Measurements from ENCODE around the gene STX8.
A peak's percentile ranks its signal among the peaks of the same experiment; 100 is the strongest.

Gene STX8

DNA sequence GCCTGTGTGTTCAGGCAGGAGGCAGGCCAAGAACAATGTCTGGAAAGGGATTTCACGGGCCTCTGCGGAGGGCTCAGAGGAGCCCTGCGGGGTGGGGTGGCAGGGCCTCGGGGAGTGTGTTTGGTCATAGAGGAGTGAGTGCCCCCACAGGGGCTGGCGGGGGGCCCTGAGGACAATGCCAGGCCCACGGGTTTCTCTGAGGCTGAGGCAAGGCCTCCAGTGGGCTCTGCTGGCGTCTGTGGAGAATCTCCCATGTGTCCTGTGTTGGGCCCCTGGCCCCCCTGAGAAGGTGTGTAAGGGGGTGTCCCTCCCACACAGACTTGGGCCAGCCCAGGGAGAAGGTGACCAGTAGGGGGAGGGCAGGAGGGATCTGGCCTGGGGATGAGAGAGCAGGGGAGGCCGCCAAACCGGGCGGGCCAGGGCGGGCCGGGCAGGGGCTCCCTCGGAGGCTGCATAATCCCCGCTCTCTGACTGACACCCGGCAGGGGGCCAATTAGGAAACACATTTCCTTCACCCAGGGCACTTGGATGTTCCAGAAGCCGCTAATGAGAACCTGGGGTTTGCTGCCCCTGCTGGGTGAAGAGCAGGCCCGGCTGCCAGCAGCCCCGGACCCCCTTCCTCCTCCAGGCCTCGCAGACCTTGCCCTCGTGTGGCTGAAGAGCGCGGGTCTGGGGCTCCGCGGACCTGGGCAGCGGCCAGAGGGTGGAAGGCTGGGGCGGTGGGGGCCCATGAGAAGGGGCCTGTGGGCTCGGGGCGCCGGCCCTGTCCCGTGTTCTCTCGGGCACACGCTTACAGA, 350.1 kb downstream of the STX8 start:
- DNase-seq (ENCODE audit: low read depth): no peak

DNA sequence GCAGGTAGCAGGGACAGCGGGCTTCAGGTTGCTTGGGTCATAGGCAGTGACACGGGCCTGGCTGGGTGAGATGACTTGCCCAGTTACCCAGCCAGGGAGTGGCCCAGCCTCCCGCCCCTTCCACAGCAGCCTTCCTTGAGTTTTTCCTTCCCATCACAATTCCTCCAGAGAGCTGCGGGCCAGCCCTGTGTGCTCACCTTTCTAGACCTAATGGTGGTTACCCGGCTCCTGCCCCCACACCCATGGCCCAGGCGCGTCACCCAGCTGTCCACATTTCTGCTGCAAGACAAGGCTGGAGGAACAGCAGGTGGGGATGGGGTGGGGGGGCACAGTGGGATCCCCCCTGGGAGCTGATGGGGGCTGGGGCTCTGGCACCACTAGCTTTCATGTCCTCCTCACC, 351.1 kb downstream of the STX8 start:
- no peak for DNase-seq (ENCODE audit: low read depth)

DNA sequence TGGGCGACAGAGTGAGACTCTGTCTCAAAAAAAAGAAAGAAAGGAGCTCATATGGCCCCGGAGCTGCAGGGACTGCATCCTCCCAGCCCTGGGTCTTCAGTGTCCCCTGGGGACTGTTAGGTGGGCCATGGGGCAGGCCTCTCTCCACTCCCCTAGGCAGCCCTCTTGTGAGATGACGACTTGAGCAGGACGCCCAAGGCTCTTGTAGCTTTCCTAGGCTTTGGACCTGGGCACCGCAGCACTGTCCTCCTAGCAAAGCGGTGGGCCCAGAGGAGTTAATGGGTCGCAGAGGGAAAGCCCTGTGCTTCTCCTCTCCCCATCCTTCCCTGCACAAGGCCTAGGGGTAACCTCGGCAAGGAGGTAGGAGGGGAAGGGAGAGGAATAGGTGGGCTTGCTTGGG, 352.1 kb downstream of the STX8 start:
- no peak for DNase-seq (ENCODE audit: low read depth)

DNA sequence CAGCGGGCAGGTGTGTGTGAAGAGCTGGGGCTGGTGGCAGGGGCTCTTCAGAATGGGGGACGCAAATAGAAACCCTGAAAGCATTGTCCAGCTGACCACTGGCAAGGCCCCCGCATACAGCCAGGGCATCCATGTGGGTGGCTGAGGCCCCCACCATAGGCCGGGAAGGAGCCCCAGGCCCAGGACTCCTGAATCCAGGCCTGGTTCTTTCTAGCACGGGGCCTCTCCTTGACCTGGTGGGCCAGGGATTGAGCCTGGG, 353.8 kb downstream of the STX8 start:
- DNase-seq (ENCODE audit: low read depth): no peak

DNA sequence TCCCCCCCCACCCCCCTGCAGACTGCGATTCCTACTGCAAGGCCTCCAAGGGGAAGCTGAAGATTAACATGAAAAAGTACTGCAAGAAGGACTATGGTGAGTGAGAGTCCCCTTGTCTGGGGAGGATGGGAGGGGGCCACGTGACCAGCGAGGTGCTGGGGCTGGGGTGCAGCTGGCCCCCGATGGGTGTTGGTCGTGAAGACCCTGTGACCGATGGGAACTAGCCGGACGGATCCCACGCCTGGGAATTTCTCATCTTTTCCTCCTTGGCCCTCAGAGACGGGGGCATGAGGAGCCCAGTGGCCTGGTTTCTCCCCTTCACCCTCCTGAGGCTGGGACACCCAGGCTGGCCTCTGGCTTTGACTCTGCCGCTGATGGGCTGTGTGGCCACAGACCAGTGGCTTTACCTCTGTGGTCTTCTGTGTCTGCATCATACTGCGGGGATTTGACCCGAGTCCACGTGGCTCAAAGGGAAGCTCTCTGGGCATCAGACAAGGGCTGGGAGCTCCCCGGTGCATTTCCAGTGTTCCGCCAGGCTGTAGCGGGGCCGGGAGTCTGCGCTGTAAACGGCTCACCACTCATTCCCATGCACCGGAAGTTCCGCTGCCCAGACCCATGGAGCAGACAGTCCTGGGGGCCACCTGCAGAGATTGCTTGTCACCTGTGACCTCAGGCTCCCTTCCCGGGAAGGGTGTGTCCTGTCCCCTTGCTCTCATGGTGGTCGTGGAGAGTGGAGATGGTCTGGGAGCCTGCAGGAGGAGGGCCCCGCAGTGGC, 354.3 kb downstream of the STX8 start:
- no peak for DNase-seq (ENCODE audit: low read depth)

DNA sequence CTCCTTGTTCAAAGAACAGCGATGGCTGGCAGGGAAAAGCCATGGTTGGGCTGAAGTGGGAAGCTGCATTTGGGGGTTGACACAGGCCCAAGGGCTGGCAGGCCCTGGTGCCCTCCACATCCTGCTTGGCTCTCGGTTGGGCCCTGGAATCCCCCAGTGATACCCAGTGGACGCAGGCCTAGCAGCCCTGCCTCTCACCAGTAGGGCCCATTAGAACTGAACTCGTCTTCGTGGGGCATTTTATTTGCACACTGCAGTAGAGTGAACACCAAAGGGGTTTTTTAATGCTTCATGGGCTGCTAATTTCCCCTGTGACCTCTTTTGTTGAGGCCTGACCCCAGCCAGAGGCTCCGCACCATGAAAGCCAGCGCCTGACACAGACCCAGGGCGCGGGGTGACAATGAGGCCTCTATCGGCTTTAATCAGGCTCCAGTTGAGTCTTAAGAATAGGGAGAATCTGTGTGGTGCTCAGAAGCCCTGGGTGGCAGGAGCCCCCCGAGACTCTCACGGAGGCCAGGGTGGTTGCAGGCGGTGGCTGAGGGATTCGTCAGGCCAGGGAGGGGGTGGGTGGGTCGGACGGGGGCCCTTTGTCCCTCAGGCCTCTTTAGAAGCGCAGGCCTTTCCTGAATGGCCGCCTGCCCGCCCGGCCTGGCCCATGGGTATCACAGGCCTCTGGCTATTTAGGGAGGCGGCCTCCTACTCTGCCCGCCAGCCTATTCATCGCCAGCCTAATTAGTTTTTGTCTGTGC, 355.0 kb downstream of the STX8 start:
- no peak for DNase-seq (ENCODE audit: low read depth)

DNA sequence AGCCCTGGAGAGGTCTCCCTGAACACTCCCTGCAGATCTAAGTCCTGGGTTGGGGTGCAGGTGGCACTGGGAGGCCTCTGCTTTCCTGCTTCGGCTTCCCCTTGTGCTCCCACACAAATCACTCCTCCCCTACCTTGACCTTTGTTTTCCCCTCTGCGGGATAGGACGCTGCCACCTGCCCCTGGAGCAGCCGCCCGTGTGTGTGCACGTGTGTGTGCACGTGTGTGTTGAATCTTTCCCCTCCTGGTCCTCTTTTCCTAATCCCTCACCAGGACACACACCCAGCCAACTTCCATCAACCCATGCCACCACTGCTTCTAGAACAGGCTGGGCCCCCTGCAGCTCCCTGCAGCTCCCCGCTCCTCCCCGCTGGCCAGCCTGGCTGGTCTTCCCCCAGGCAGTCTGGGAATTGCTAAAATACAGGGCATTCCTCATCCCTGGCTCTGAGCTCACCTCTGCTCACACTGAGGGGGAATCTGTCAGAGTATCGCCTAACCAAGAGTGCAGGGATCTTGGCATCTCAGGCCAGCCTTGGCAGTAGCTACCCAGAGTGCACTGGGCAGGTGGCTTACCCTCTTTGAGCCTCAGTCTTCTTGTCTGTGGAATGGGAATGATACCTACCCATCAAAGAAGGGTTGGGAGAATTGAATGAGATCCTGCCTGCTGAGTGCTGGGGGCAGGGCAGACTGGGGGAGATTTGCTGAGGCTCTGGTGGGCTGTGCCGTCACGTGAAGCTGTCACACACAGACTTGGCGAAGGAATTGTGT, 355.8 kb downstream of the STX8 start:
- DNase-seq (ENCODE audit: low read depth): no peak

DNA sequence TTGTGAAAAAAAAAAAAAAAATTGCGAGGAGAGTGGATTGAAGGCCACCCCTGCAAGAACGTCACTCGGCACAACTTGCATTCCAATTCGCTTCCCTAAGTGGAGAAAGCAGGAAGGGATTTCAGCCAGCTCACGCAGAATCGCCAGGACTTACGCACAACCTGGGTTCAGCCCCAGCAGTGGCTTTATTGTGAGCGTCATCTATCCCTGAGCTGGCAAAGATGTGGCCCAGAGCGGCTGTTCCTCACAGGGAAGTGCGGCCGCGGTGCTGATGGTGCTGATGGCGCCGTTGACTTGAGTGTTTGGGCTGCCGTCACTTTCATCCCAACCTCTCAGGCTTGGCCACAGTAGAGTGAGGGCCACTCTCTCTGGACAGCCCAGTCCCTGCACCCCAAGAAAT, 356.7 kb downstream of the STX8 start:
- DNase-seq (ENCODE audit: low read depth): no peak

DNA sequence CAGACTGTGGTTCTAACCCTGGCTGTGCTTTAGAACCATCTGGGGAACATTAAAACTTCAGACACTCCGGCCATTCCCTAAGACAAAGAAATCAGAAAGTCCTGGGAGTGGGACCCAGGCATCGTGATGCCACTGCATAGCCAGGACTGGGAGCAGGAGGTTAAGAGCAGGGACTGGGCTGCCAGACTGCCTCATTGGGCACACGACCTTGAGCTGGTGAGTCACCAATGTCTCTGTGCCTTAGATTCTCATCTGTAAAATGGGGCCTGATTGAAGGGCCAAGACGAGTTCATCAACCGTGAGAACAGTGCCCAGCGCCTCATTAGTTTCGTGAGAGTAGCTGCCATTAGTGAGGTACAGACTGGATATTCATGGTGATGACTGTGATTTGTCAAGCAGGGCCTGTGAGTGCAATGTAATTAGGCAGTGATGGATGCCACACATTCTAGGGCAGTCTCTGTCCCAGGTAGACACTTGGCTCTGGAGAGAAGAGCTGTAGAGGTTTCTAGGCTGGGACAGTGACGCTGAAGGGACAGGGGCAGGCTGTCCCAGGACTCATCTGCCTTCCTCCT, 357.5 kb downstream of the STX8 start:
- DNase-seq (ENCODE audit: low read depth): no peak

DNA sequence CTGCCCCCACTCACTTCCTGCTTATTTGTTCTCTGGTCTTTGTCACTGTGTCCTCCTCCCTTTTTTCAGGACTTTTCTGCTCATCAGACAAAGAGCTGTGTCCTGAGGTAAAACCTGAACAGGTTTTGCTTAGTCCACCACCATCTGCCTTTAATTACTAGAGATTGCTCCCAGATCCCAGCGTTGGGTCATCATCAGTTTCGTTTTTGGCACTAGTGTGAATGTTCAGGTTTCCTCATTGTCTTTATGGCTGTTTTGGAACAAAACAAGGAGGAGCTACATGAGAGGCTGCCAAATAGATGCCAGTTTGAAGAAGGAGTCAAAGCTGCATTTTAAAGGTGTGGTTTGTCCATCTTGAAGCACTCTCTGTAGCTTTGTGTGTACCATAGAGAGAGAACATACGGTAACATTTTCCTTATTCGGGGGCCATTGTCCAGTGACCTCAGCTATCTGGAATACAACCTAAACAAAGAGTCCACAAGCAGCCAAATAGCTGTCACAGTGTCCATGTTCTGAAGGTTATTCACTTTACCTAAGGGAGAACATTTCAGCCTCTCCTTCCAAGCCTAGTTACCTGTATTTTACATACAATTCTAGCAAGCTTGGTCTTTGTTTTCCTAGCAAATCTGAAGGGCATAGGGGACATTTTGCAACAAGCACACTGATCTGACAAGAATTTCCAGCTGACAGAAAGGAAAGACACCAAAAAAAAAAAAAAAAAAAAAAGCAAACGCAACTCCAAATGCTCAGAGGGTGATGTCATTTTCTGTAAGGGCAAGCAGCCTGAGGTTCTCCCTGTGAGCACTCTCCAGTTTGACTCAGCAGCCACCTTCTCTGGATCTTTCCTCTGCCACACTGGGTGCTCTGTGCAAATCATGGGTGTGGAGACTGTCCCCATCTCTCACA, 358.2 kb downstream of the STX8 start:
- DNase-seq (ENCODE audit: low read depth): peak; percentile 58

DNA sequence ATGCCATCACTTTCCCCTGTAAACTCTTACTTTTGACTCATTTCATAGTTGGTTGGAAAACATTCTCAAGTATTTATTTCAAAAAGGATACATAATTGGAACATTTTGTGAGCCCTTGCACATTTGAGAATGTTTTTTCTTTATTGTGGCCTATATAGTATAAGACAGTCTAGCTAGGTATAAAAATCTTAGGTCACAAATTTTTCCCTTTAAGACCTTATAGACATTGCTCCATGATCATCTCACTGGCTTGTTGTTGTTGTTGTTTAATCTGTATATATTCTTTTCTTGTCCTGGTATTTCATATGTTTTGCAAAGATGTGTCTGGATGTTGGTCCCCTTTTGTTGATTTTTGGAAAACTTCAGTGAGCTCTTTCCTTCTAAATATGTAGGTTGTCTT, 360.2 kb downstream of the STX8 start:
- DNase-seq (ENCODE audit: low read depth): no peak

DNA sequence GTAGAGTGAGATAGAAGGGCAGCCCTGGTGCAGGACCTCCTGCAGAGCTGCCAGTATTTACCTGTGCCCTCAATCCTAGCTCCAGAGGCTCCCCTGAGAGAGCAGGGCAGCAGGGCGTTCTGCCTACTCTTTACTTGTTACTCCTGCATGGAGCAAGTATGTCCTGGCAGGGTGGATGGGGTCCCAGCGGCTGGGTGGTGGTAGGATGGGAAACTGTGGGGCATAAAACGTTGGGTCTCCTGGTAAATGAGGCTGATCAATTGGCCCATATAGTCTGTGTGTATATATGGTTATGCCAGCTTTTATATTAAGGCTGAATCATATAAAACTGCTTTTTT, 362.3 kb downstream of the STX8 start:
- no peak for DNase-seq (ENCODE audit: low read depth)

DNA sequence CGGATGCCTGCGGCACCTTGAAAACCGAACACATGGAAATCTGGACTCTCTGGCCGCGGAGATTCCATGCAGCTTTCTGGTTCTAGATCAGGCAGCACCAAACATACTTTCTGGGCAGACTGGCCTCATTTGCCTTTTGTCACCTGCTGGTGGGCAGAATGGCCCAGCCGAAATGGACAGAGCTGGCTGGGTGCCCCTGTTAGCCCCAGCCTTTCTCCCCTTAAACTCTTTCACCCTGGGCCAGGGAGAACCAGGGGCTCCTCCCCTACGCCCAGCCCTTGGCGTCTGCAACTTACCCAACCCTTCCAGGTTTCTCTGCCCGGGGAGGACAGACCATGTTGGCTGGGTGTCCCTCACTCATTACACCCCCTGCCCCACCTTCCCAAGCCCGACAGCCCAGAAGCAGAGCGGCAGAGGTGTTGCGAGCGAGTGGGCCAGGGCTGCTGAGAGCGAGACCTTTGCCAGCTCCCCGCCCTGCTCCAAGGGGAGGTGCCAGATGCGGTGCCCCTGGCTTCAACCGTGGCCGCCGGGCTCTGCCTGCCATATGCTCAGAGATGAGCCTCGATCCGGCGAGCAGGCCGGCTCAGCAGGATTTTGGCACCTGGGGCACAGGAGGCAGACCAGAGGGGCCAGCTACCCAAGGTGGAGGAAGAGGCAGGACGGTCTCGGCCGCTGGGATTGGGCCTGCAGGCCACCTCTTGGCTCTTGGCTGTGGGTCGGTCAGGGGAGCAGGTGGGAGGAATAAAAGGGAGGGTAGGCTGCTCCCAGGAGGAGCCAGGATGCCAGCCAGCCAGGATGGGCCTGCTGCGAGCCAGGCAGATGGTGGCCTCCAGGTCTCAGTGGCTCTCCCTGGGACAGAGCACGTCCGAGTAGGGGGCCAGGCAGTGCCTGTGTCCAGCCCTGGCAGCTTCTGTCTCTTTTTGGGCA, 363.0 kb downstream of the STX8 start:
- DNase-seq (ENCODE audit: low read depth): no peak

DNA sequence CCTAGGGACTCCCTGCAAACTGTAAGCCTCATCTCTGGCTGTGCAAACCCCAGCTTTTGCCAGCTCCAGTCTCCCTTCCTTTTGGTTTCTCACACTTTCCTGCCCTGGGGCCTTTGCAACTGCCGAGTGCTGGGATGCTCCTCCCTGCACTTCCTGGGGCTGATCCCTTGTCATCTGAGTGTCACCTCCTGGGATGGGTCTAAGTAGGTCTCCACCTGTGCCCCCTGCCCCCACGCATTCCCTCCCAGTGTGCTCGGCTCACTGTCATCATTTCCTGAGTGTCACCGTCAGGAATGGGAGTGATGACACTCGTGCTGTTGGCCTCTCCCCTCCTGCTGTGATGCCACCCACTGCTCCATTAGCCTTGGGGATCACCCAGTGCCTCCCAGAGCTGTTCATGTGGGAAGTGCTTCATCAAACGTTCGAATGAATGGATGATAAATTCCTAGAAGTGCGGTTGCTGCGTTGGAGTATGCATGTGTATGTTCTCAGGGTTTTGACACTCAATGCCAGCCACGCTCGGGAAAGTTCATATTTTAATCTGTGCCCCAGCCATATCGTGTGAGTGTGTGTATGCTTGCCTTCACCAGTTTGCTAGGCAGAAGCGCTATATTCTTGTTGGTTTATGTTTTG, 364.4 kb downstream of the STX8 start:
- no peak for DNase-seq (ENCODE audit: low read depth)

DNA sequence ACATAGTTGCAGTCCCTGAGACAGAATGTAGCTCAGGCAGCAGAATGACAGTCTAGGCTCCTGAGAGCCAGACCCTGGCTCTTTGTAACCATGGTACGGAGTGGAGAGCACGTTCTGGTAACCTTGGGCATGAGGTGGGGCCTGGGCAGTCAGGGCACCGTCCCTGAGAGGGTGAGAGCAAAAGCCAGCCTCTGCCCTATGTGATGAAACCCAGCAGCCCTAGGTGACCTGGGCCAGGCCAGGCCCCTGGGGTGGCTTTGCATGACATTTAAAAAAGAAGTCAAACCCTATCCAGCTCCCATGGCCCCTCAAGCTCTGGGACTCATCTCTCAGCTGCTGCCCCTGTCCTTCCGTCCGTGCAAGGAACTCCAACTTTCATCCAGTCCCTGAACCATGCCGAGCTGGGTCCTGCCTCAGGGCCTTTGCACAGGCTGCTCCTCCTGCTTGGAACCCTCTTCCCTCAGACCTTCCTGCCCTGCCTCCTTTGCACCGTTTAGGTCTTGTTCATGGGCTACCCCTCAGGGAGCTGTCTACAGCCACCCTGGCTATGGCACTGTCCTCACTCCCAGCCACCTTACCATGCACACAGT, 365.7 kb downstream of the STX8 start:
- DNase-seq (ENCODE audit: low read depth): no peak

DNA sequence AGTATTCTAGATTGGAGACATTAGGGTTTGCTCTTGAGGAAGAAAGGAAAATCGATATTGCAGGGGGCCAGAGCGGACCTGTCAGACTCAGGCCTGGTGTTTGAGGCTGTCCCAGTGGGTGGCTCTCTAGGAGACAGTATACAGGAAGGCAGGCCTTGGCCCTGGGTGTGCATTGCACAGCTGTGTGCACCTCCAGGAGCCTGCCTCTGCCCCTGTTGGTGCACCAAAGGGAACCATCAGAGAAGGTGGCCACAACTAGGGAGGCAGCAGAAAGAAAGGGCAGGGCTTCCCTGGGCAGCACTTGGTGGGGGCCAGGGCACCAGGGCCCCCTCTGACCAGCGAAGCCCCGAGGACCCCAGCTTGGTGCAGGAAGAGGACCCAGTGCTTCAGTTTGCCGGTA, 366.3 kb downstream of the STX8 start:
- DNase-seq (ENCODE audit: low read depth): no peak

DNA sequence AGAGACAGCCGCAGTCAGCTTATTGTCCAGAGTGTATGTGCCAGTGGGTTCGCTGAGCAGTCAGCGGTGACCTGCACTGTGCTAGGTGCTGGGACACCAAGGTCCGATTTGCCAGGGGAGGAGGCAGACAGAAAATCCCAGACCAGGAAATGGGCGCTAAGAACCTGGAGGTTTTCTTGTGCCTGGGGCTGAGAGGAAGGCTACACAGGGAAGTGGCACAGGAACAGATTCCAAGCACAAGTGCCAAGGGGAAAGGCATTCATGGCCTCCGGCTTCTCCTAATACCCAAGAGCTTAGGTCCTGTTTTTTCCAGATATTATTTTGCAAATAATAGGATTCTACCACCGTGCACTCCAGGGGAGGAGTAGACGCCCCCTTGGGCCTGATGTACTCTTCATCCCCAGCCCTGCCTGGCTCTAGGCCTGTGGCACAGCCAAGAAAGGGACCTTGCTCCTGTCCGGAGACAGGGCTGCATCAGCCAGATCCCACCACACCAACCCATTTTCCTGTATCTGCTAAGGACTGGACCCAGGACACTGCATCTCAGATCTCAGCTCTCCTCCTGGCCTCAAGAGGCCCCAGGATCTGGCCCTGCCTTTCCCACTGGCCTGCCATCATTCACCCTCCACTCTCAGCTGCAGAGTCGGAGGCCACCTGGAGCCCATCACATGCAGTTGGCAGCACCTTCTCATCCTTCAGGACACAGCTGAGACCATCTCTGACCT, 367.1 kb downstream of the STX8 start:
- no peak for DNase-seq (ENCODE audit: low read depth)

DNA sequence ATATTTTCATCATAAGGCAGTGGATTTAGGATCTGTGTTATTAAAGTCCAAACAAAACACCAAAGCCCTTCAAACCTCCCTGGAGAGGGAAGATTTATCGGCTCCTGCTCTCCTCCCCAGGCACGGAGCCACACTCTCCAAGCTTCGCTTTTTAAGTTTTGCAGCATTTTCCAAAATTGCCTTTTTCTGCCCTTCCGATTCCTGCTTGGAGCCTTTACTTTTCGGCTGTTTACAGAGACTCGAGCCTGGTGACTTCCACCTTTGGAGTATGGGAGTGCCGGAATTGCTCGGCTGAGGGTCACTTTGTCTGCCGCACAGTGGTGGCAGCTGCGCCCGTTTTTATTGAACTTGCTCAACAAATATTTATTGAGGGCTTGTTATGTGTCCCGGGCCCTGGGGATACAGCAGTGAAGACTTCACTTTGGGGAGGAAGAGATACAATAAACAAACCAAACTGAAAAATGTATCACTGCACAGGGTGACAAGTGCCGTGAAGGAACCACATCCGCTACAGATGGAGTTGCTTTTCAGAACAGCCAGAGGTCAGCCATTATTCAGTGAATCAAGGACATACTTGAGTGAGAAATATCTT, 368.8 kb downstream of the STX8 start:
- DNase-seq (ENCODE audit: low read depth): no peak
